GM18526 (cell line): ENCODE measurements around the gene NOVA2.
A peak's percentile ranks its signal among the peaks of the same experiment; 100 is the strongest.

ENCODE experiments used
- POLR2A ChIP-seq: IDR thresholded peaks from 3 replicates; pipeline ENCODE4 v1.6.1; 2011; ENCODE audit not compliant: insufficient read length; ENCODE audit errors: extremely low read depth

The NOVA2 gene

DNA sequence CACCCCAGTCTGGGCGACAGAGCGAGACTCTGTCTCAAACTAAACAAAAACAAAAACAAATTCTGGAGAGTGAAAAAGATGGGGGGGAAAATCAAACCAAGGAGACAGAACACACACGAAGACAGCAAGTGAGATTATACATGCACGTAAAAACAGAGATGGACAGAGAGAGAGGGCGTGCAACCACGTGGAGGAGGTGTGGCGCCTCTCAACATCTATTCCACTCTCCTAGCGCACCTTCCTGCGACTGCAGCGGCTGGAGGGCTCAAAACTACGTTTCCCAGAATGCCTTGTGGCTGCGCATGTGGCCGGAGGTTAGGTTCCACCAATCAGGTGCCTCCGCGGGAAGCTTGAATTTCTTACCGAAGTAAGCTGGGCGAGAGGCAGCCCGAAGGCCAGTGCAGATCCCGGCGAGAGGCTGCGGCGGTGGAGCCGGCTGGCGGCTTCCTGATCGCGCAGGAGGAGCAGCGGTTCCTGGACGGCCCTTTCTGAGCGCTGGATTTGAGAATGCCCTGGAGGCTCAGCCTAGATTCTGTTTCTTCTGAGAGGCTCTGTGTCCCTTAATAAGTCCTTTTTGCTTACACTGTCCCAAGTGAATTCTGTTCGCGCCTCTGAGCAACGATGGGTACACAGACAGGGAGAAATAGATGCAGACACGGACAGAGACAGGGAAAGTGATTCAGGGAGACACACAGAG is 46.0 kb downstream of the NOVA2 start:
- TF ChIP-seq POLR2A = peak; percentile 53

DNA sequence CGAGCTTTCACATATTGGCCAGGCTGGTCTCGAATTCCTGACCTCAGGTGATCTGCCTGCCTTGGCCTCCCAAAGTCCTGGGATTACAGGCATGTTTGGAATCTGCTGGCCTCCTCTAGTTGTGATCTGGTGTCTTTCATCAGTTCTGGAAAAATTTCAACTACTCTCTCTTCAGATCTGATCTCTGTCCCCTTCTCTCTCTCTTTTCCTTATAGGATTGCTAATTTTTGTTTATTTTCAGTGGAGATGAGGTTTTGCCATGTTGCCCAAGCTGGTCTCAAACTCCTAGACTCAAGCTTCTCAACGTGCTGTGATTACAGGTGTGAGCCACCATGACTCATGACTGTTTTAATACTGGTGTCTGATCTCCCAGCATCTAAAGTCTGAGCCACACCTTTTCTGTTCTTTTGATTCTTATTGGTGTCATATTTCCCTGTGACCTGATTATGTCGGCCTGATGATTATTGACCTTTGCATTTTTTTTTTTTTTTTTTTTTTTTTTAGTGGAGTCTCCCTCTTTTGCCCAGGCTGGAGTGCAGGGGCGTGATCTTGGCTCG is 48.7 kb downstream of the NOVA2 start:
- no peak for TF ChIP-seq POLR2A

DNA sequence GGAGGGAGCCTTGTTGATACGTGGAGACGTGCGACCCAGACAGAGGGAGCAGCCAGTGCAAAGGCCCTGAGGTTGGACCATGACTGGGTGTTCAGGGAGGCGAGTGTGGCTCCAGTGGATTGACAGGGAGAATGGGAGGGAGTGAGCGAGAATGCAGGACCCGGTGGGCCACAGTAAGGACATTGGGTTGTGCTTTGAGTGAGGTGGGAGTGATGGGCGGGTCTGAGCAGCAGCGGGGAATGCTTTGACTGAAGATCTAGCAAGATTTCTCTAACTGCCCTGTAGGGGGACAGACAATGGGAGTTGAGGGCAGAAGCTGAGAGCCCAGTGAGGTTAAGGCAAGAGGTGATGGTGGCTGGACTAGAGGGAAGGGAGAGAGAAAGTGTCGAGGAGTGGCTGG is 51.4 kb downstream of the NOVA2 start:
- no peak for TF ChIP-seq POLR2A

DNA sequence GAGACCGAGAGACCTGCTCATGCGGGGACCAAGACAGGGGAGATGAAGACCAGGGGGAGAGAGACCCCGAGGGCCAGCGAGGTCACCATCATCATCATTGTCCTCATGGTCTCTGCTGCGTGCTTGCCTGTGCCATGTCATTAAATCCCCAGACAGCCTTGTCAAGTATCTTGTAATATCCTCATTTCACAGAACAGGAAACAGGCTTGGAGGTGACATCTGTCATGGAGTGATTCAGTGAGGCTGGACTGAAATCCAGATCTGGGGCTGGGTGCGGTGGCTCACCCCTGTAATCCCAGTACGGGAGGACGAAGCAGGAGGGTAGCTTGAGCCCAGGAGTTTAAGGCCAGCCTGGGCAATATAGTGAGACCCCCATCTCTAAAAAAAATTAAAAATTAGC is 53.2 kb downstream of the NOVA2 start:
- TF ChIP-seq POLR2A = no peak

DNA sequence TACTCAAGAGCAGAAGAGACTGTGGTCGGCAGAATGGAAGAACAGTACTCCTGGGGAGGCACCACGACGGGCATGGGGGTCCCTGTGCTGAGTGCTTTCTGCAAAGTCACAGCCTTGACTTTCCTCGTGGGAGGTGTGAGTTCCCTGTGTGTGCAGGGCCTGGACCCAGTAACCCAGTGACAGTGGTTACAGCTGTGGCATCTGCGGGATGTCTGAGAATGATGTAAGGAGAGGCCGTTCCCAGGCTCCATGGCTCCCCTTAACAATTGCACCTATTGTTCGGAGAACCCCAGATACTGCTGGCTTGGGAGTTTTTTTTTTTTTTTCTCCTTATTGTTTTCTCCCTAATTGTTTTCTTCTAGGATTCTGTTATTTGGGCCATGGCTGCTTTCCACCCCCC is 54.0 kb downstream of the NOVA2 start:
- no peak for TF ChIP-seq POLR2A

DNA sequence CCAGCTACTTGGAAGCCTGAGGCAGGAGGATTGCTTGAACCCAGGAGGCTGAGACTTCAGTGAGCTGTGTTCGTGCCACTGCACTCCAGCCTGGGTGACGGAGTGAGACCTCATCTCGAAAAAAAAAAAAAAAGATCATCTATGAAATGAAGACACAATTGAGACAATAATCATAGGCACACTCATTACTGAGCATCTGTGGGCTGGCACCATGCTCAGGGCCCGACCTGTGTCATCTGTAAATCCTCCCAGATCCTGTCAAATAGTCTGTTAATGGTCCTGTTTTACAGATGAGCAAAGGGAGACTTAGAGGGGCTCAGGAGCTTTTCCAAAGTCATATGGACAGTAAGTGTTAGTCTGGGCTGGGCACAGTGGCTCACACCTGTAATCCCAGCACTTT is 54.9 kb downstream of the NOVA2 start:
- no peak for TF ChIP-seq POLR2A

DNA sequence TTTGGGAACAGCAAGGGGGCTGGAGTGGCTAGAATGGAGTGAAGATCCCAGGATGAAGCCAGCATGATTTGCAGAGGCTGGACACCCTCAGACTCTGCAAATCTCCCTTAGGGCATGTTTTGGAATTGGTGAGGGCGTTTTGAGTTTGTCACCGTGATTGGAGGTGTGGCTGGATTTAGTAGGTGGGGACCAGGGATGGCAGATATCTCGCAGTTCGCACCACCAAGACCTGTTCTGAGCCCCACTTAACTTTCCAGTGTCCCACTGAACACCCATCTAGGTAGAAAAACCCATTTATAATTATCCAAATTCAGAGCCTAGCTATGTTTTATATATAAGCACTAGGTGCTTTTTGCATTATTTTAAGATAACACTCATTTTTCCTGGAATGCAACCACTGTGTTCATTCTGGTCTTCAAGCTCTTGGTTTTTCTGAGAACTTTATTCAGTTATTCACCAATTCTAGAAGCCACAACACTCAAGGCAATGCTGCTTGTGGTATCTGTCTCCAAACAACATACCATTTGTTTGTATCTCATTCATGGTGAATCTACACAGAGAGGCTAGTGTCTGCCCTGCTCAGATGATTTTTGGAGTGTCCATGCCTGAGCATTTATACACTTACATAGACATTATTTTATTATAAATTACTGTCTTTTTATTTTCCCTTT is 56.1 kb downstream of the NOVA2 start:
- TF ChIP-seq POLR2A = no peak

DNA sequence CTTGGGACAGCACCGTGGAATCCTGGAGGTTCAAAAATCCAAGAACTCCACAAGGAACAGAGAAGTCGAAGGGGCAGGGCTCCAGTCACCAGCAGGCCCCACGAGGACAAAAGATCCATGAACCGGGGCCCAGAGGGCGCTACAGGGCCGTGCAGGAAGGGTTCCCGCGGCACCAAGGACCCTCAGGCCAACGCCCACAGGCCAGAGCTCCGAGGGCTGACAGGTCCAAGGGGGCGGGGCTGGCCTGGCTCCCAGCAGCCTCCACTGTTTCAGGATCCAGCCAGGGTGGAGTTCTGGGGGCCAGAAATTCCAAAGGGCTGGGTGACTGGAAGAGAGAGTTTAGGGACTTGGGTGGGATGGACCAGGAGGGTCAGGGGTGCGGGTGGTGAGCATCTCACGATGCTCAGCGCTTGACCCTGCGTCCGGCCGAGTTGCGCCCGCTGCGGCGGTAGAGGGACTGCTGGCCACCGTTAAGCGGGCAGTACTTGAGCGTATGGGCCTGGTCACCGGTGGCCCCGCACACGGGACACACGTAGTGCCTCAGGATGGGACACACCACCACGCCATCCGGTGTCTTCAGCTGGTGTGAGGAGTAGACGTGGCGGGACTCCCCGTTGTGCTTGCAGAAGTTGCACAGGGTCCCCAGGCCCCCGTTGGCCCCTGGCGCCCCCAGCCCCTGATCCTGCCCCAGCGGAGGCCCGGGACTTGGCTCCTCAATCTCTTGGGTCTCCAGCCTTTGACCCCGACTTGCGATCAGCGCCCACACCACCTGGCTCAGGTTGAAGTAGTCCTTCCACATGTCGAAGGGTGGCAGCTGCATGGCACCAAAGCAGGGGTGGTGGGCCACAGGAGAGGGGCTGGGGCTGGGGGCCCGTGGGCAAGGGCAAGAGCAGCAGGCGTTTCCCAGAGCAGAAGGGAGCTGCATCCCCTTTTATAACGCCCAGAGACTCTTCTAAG is 59.5 kb downstream of the NOVA2 start, which contains the start of gene NANOS2:
Gene NANOS2 (minus strand): TSS at position 905 of the 957 bp plus-strand sequence. CDS start 85 bp downstream, at position 820.
- no peak for TF ChIP-seq POLR2A

DNA sequence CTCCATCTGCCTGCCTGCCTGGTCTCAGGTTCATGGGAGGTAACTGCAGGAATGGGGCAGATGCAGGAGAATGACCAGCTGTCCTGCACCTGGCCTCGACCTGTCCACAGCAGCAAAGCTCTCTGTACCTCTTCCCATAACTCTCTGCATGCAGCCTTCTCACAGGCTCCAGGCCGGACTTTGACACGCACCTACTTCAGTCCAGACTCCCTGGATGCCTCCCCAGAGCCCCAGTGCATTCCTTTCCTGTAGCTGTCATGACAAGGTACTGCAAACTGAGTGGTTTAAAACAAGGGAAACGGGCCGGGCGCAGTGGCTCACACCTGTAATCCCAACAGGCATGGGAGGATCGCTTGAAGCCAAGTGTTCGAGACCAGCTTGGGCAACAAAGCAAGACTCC is 62.4 kb downstream of the NOVA2 start:
- TF ChIP-seq POLR2A = no peak

DNA sequence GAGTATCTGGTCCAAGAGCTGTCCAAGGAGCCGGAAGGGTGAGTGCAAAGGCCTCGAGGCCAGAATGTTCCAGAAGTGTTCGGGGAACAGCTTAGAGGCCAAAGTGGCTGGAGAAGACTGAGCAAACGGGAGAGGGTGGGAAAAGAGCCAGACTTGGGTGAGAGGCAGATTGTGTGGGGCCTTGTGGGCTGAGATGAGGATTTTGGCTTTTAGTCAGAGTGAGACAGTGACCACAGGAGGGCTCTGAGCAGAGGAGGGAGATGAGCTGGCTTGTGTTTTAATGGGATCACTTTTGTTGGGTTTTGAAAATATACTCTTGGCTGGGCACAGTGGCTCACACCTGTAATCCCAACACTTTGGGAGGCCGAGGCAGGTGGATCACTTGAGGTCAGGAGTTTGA is 64.7 kb downstream of the NOVA2 start:
- no peak for TF ChIP-seq POLR2A

DNA sequence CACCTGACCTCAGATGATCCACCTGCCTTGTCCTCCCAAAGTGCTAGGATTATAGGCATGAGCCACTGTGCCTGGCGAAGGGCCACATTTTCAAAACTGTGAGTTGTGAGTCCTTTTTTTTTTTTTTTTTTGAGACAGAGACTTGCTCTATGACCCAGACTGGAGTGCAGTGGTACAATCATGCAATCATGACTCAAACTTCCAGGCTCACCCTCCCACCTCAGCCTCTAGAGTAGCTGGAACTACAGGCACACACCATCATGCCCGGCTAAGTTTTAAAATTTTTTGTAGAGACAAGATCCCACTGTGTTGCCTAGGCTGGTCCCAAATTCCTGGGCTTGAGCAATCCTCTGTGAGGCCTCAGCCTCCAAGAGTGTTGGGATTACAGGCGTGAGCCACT is 67.4 kb downstream of the NOVA2 start:
- no peak for TF ChIP-seq POLR2A

DNA sequence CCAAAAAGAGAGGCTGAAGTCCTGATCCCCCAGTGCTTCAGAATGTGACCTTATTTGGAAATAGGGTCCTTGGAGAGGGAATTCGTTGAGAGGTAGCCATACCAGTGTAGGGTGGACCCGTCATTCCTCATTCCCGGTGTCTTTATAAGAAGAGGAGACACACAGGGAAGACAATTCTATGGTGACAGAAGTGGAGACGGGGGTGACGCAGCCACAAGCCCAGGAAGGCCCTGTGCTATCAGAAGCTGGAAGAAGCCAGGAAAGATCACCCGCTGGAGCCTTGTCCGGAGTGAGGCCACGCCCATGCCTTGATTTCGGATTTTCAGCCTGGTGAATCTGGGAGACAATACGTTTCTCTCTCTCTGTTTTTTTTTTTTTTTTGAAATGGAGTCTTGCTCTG is 68.7 kb downstream of the NOVA2 start:
- TF ChIP-seq POLR2A = no peak

DNA sequence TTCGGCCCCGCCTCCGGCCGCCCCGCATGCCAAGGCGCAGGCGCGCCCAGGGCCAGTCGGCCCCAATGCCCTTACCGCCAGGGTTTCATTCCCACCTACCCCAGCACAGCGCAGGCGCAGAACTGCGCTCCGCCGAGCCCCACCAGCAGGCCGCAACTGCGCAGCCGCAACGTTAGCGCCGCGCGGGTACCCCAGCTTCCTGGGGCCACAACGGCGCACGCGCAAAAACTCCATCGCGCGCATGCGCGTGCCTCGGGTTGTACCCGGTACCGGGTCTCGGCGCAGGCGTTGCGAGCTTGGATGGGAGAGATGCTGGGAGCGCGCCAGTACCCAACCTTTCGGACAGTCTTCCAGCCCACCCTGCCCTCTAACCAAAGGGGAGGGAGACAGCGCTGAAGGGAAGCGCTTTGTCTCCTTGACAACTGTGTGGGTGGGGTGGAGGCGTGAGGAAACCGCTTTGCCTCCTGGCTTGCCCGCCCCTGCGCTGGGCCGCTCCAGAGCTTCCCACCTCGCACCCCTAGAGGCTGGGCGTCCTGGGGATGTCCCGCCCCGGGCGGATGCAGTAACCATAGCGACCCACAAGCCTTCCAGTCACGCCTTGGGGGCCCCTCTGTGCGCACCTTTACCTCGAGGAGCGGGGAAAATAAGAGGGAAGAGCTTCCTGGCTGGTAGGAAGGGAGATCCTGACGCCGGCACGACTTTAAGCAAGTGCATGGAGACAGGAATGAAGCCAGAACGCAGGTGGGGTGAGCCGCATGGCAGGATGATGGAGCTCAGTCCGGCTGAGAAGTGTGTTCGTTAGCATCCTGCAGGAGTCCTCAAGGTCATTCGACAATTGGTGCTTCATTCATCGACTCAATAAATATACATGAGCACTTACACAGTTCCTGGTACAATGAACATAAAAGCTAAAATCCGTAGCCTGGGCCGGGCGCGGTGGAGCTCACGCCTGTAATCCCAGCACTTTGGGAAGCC is 70.7 kb downstream of the NOVA2 start:
- TF ChIP-seq POLR2A = peak; percentile 80

DNA sequence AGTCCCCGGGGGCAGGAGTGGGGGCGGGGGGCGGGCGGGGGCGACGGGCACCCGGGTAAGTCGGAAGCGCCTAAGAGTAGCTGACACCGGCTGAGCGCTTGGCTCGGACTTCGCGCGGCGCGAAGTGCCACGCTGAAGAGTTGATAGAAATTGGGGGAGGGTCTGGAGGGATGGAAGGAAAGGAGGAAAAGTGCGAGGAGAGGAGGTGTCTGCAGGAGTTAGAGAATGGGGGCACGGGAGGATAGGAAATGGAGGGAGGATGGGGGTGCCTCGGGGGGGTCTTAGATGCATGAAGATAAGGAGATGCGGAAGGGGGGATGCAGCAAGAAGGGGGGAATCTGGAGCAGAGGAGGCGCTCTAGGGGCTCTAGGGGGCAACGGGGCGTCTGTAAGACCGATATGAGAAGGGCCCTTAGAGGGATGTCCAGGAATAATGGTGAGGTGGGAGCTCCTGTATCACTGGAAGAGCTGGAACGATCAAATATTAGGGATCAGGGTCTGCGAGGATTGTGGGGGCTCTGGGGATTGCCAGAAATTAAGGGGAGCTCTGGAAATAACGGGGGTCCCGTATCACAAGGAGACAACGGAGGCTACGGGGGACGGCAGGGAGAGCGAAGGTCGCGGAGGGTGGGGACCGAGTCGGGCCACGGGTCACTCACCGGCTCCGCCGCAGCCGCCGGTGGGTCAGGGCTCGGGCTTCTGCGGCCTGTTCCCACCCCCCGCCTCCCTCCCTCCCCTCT is 71.6 kb downstream of the NOVA2 start, which contains the start of gene MYPOP:
Gene MYPOP (minus strand): TSS at position 702 of the 739 bp plus-strand sequence. CDS start 840 bp downstream, outside the sequence.
- no peak for TF ChIP-seq POLR2A

DNA sequence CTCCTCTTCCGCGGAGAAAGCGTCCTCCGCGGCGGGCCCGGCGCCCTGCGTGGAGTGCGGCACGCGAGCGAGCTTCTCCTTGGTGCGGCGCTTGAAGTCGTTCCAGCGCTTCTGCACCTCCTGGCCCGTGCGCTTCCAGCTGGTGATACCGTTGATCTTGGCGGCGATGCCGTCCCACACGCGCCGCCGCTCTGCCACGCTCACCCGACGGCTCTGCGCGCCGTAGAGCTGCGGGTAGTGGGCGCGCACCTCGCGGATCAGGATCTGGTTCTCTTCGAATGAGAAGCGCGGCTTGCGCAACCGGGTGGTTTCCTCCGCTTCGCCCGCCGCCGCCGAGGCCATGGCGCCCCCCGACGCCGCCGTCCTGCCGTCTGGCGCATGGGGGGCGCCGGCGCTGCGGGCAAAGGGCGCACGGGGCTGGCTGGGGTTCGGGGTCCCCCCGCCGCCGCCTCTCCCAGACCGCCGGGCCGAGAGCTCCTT is 72.2 kb downstream of the NOVA2 start:
- no peak for TF ChIP-seq POLR2A
